ENCODE data around the gene HACE1.

Gene HACE1

GRCh38 chr6:104705916-104706442 lies 153.7 kb downstream of the HACE1 start:
- Histone ChIP-seq H3K9me3 (ENCODE audit: control insufficient read depth in 2 of 2, low read length in 2 of 2) (no peaks in the 10 kb centered on the region), H3K27me3 (ENCODE audit: control insufficient read depth in 1 of 2, insufficient read depth in 2 of 2, low read length in 2 of 2) (no peaks in the 10 kb centered on the region), H3K4me3 (ENCODE audit: low read length in 2 of 2) (no peak overlapping the region), H3K4me1 (ENCODE audit: control insufficient read depth, insufficient read depth, low read length) (no peaks in the 10 kb centered on the region), H3K27ac (ENCODE audit: low read length) (no peak overlapping the region), H3K9ac (ENCODE audit: low read length in 2 of 2) (no peak overlapping the region), H3K36me3 (ENCODE audit: control insufficient read depth in 2 of 2, insufficient read depth in 2 of 2, low read length in 2 of 2) (no peaks in the 10 kb centered on the region)

- H3K9ac ChIP-seq (ENCODE audit: low read length in 2 of 2): no peak overlapping the region
- no peaks in the 10 kb centered on the region for H3K4me1 ChIP-seq (ENCODE audit: control insufficient read depth, insufficient read depth, low read length)
- no peak overlapping the region for H3K27ac ChIP-seq (ENCODE audit: low read length)
- no peak overlapping the region for H3K4me3 ChIP-seq (ENCODE audit: low read length in 2 of 2)
- H3K36me3 ChIP-seq (ENCODE audit: control insufficient read depth in 2 of 2, insufficient read depth in 2 of 2, low read length in 2 of 2): no peaks in the 10 kb centered on the region
- no peaks in the 10 kb centered on the region for H3K9me3 ChIP-seq (ENCODE audit: control insufficient read depth in 2 of 2, low read length in 2 of 2)
- no peaks in the 10 kb centered on the region for H3K27me3 ChIP-seq (ENCODE audit: control insufficient read depth in 1 of 2, insufficient read depth in 2 of 2, low read length in 2 of 2)
These were observed 154.5 kb downstream of the HACE1 start for GRCh38 chr6:104705095-104705707.

GRCh38 chr6:104704191-104704590 lies 155.5 kb downstream of the HACE1 start:
- Histone ChIP-seq H3K27me3 (ENCODE audit: control insufficient read depth in 1 of 2, insufficient read depth in 2 of 2, low read length in 2 of 2) (no peaks in the 10 kb centered on the region), H3K9ac (ENCODE audit: low read length in 2 of 2) (no peak overlapping the region), H3K36me3 (ENCODE audit: control insufficient read depth in 2 of 2, insufficient read depth in 2 of 2, low read length in 2 of 2) (no peaks in the 10 kb centered on the region), H3K9me3 (ENCODE audit: control insufficient read depth in 2 of 2, low read length in 2 of 2) (no peaks in the 10 kb centered on the region), H3K4me1 (ENCODE audit: control insufficient read depth, insufficient read depth, low read length) (no peaks in the 10 kb centered on the region), H3K27ac (ENCODE audit: low read length) (no peak overlapping the region), H3K4me3 (ENCODE audit: low read length in 2 of 2) (no peak overlapping the region)

- Histone ChIP-seq H3K27ac (ENCODE audit: low read length) (no peak overlapping the region), H3K27me3 (ENCODE audit: control insufficient read depth in 1 of 2, insufficient read depth in 2 of 2, low read length in 2 of 2) (no peaks in the 10 kb centered on the region), H3K36me3 (ENCODE audit: control insufficient read depth in 2 of 2, insufficient read depth in 2 of 2, low read length in 2 of 2) (no peaks in the 10 kb centered on the region), H3K9me3 (ENCODE audit: control insufficient read depth in 2 of 2, low read length in 2 of 2) (no peaks in the 10 kb centered on the region), H3K9ac (ENCODE audit: low read length in 2 of 2) (no peak overlapping the region), H3K4me1 (ENCODE audit: control insufficient read depth, insufficient read depth, low read length) (no peaks in the 10 kb centered on the region), H3K4me3 (ENCODE audit: low read length in 2 of 2) (no peak overlapping the region)
These were observed 157.4 kb downstream of the HACE1 start for GRCh38 chr6:104702126-104702841.

GRCh38 chr6:104700371-104701185 lies 159.1 kb downstream of the HACE1 start:
- no peak overlapping the region for H3K27ac ChIP-seq (ENCODE audit: low read length)
- H3K9me3 ChIP-seq (ENCODE audit: control insufficient read depth in 2 of 2, low read length in 2 of 2): no peaks in the 10 kb centered on the region
- no peaks in the 10 kb centered on the region for H3K36me3 ChIP-seq (ENCODE audit: control insufficient read depth in 2 of 2, insufficient read depth in 2 of 2, low read length in 2 of 2)
- H3K27me3 ChIP-seq (ENCODE audit: control insufficient read depth in 1 of 2, insufficient read depth in 2 of 2, low read length in 2 of 2): no peaks in the 10 kb centered on the region
- H3K9ac ChIP-seq (ENCODE audit: low read length in 2 of 2): no peak overlapping the region
- H3K4me3 ChIP-seq (ENCODE audit: low read length in 2 of 2): no peak overlapping the region
- H3K4me1 ChIP-seq (ENCODE audit: control insufficient read depth, insufficient read depth, low read length): no peaks in the 10 kb centered on the region

- Histone ChIP-seq H3K36me3 (ENCODE audit: control insufficient read depth in 2 of 2, insufficient read depth in 2 of 2, low read length in 2 of 2) (no peaks in the 10 kb centered on the region), H3K4me3 (ENCODE audit: low read length in 2 of 2) (no peak overlapping the region), H3K27me3 (ENCODE audit: control insufficient read depth in 1 of 2, insufficient read depth in 2 of 2, low read length in 2 of 2) (no peaks in the 10 kb centered on the region), H3K9ac (ENCODE audit: low read length in 2 of 2) (no peak overlapping the region), H3K9me3 (ENCODE audit: control insufficient read depth in 2 of 2, low read length in 2 of 2) (no peaks in the 10 kb centered on the region), H3K27ac (ENCODE audit: low read length) (no peak overlapping the region), H3K4me1 (ENCODE audit: control insufficient read depth, insufficient read depth, low read length) (no peaks in the 10 kb centered on the region)
These were observed 160.0 kb downstream of the HACE1 start for GRCh38 chr6:104699593-104700329.

- Histone ChIP-seq H3K36me3 (ENCODE audit: control insufficient read depth in 2 of 2, insufficient read depth in 2 of 2, low read length in 2 of 2) (no peaks in the 10 kb centered on the region), H3K4me1 (ENCODE audit: control insufficient read depth, insufficient read depth, low read length) (no peaks in the 10 kb centered on the region), H3K9me3 (ENCODE audit: control insufficient read depth in 2 of 2, low read length in 2 of 2) (no peaks in the 10 kb centered on the region), H3K27me3 (ENCODE audit: control insufficient read depth in 1 of 2, insufficient read depth in 2 of 2, low read length in 2 of 2) (no peaks in the 10 kb centered on the region), H3K9ac (ENCODE audit: low read length in 2 of 2) (no peak overlapping the region), H3K4me3 (ENCODE audit: low read length in 2 of 2) (no peak overlapping the region), H3K27ac (ENCODE audit: low read length) (no peak overlapping the region)
These were observed 160.7 kb downstream of the HACE1 start for GRCh38 chr6:104698979-104699378.

- Histone ChIP-seq H3K9me3 (ENCODE audit: control insufficient read depth in 2 of 2, low read length in 2 of 2) (no peaks in the 10 kb centered on the region), H3K36me3 (ENCODE audit: control insufficient read depth in 2 of 2, insufficient read depth in 2 of 2, low read length in 2 of 2) (no peaks in the 10 kb centered on the region), H3K27me3 (ENCODE audit: control insufficient read depth in 1 of 2, insufficient read depth in 2 of 2, low read length in 2 of 2) (no peaks in the 10 kb centered on the region), H3K4me1 (ENCODE audit: control insufficient read depth, insufficient read depth, low read length) (no peaks in the 10 kb centered on the region), H3K27ac (ENCODE audit: low read length) (no peak overlapping the region), H3K4me3 (ENCODE audit: low read length in 2 of 2) (no peak overlapping the region), H3K9ac (ENCODE audit: low read length in 2 of 2) (no peak overlapping the region)
These were observed 167.7 kb downstream of the HACE1 start for GRCh38 chr6:104692008-104692407.

- no peaks in the 10 kb centered on the region for H3K36me3 ChIP-seq (ENCODE audit: control insufficient read depth in 2 of 2, insufficient read depth in 2 of 2, low read length in 2 of 2)
- no peak overlapping the region for H3K4me3 ChIP-seq (ENCODE audit: low read length in 2 of 2)
- H3K27me3 ChIP-seq (ENCODE audit: control insufficient read depth in 1 of 2, insufficient read depth in 2 of 2, low read length in 2 of 2): no peaks in the 10 kb centered on the region
- no peak overlapping the region for H3K9ac ChIP-seq (ENCODE audit: low read length in 2 of 2)
- H3K27ac ChIP-seq (ENCODE audit: low read length): no peak overlapping the region
- no peaks in the 10 kb centered on the region for H3K4me1 ChIP-seq (ENCODE audit: control insufficient read depth, insufficient read depth, low read length)
- H3K9me3 ChIP-seq (ENCODE audit: control insufficient read depth in 2 of 2, low read length in 2 of 2): no peaks in the 10 kb centered on the region
These were observed 170.0 kb downstream of the HACE1 start for GRCh38 chr6:104689551-104690205.

Measured in stomach smooth muscle (tissue), 2 donors.